ENCODE results near the gene PPP6R3. TPM values are rescaled to one million over a fixed set of nuclear protein-coding genes. Genes with fewer than 3 reads are reported as not detected.

Gene PPP6R3
- polyA plus RNA-seq, 1 of the 3 experiments (the other 2 are of a cell fraction): 28.1 TPM

GRCh38 chr11:68563454-68563853 lies 102.9 kb downstream of the PPP6R3 start:
- no peaks in the 10 kb centered on the region for H3K9me2 ChIP-seq
- H3K9ac ChIP-seq: no peak overlapping the region
- H4K20me1 ChIP-seq (ENCODE audit: insufficient read depth): no peaks in the 10 kb centered on the region; the same call in 1 of the 2 replicates
- POLR2A ChIA-PET: no interaction called here
- CTCF ChIA-PET: interaction anchor here (0.9 kb wide), 1 partner anchor 28 kb away, joined by 3 read pairs; no protein-coding TSS in a partner anchor
- TF ChIP-seq TCF12 (IDR thresholded peaks at IDR 0.05) (no peak), NRF1 (IDR thresholded peaks at IDR 0.05; ENCODE audit: low read depth, low read length) (no peak), JUND (IDR thresholded peaks at IDR 0.05) (no peak), REST (IDR thresholded peaks at IDR 0.05; ENCODE audit: low read depth, low read length) (no peak), ZBTB33 (IDR thresholded peaks at IDR 0.05; ENCODE audit: borderline replicate concordance, low read depth) (no peak), TAF1 (IDR thresholded peaks at IDR 0.05; ENCODE audit: borderline replicate concordance, low read depth, low read length) (no peak), MAX (IDR thresholded peaks at IDR 0.05; ENCODE audit: low read depth) (no peak), FOXM1 (IDR thresholded peaks at IDR 0.05; ENCODE audit: low read depth) (no peak), IRF3 (IDR thresholded peaks at IDR 0.05; ENCODE audit: low read depth, low read length) (no peak), RCOR1 (IDR thresholded peaks at IDR 0.05; ENCODE audit: low read length) (no peak), YY1 (IDR thresholded peaks at IDR 0.05; ENCODE audit: low read depth) (no peak), CTCF (IDR thresholded peaks at IDR 0.05) (no peak), GABPA (IDR thresholded peaks at IDR 0.05; ENCODE audit: low read depth) (no peak)
- H3K4me3 ChIP-seq (ENCODE audit: low read depth in 2 of 2, low read length in 1 of 2): no peak overlapping the region
- no peaks in the 10 kb centered on the region for H3K27me3 ChIP-seq (ENCODE audit: insufficient read depth)
- H3F3A ChIP-seq (replicated peaks; ENCODE audit: insufficient read depth): peaks cover 6% of the 10 kb centered on the region
- no peaks in the 10 kb centered on the region; a peak in 1 of 4 replicates for H3K4me1 ChIP-seq (ENCODE audit: control insufficient read depth in 1 of 2, insufficient read depth in 2 of 2, low read depth in 1 of 2, low read length in 1 of 2)
- DNase-seq: no peak
- H2AFZ ChIP-seq (ENCODE audit: low read depth): no peak overlapping the region
- no peak overlapping the region for H3K27ac ChIP-seq (ENCODE audit: low read depth in 2 of 2, low read length in 1 of 2)
- peaks cover 33% of the 10 kb centered on the region for H3K79me2 ChIP-seq (ENCODE audit: insufficient read depth)
- no peaks in the 10 kb centered on the region for H3K9me3 ChIP-seq
- WGBS (ENCODE audit: low lambda C conversion rate): 96% methylated on average over 2 of the region's 2 CpGs
- no peak overlapping the region for H3K4me2 ChIP-seq
- peaks cover 64 to 76% of the 10 kb centered on the region in 2 experiments for H3K36me3 ChIP-seq (replicated peaks in 1 of 2; ENCODE audit: control insufficient read depth in 1 of 2, insufficient read depth in 2 of 2, low read length in 1 of 2)

Measured in SK-N-SH (cell line).